Measurements from ENCODE around the gene PHLDA2.

PHLDA2 gene

DNA sequence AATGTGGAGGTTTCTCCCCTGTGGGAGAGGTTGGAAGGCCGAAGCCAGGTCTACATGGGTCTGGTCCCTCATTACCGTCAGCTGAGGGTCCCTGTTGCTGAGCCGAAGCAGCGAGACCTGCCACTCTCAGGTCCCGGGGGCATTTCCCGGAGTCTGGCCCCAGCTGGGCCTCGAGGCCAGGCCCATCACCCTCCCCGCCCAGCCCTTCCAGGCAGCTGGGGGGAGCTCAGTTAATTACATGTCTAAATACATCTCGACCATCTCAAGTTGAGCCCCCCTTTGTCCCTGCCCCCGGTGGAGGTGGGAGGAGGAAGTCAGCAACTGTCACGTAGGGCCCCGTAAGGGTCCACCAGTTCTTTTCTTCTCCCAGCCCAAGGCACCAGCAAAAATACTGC is 47.2 kb downstream of the PHLDA2 start:
- no peak for DNase-seq (ENCODE audit: low read depth)

DNA sequence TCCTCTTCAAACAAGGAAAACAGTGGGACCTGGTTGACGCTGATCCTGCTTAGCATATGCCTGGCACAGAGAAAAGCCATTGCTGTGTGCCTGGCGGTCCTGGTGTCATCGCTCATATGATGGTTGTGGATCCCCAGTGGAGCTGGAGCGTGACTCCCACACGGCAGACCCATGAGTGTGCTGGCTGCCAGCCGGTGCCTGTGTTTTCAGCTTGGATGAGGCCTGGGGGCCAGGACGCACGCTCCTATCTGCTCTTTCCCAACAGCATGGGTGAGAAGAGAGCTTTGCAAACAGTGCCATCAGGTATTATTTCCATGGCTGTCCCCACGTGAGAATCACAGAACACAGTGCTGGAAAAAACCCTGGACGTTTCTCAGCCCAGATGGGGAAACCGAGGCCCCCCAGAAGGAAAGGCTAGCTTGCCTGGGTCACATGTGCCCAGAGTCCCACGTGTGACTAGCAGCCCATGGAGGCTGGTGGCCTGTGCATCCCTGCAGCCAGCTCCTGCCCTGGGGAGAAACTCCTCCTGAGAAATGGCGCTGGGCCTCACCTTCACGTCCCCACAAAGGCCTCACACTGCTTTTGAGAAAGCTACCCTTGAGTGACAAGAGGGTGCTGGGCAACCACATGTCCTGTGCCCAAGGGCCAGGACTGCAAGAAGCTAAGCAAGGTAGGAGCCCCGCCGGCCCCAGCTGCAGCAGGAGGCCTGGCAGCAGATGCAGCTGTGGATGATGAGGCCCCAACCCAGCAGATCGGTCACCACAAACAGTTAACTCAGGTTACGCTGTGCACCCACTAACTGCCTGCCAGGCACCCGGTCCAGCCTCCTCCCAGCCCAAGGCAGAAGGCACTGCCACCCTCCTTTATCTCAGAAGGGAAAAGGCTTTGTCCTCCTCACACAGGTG is 47.9 kb downstream of the PHLDA2 start:
- DNase-seq (ENCODE audit: low read depth): no peak

DNA sequence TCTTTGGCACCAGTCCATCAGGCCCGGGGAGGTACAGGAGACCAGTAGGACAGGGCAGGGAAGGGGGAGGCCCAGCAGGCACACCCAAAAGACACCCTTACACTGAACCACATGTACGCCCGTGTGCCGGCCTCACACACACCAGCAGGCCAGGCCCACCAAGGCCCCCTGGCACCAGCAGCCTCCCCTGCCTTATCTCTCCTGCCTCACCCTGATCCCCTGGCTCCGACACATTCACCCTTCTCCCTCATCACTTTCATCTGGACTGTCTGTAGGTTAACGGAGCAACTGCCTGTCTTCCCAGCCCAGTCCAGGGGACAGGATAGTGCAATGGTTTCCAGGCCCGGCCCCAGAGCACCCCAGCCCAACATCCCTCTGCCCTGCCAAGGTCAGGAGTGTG is 48.6 kb downstream of the PHLDA2 start:
- DNase-seq (ENCODE audit: low read depth): no peak

DNA sequence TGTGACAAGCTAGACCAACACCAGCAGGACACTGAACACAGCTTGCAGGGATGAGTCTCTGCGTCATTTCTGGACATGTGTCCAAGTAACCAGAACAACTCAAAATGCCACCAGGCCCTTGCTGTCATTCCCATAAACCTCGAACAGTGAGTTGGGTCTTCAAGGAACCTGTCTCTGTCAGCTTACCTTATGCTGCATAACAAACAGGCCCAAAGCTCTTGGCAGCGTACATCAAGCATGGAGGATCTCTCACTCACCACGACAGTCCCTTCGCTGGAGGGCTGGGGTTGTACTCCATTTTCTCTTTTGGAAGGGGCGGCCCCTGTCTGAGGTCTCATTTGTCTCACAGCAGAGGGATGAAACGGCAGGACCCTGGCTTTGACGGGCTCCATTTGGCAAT is 50.4 kb downstream of the PHLDA2 start:
- no peak for DNase-seq (ENCODE audit: low read depth)
